Natural killer cell (primary cell): Measurements from ENCODE around the gene SELENON. TPM values are rescaled to one million over a fixed set of nuclear protein-coding genes. Genes with fewer than 3 reads are reported as not detected.

Experiments
- ATAC-seq, 3 donors: fragments of 150-1000 bp in 2 of 3; fragments of 200-7000 bp in 1 of 3; cut with Tn5 transposase; 1 replicate in 1 of 3; 2 replicates in 2 of 3; pipeline ENCODE4 v1.10.0; 2021; ENCODE audit warnings: mild to moderate bottlenecking in 2 of 3, moderate library complexity in 2 of 3
- DNase-seq, 2 donors: peaks; one replicate each; pipeline versions ENCODE4 v3.0.0 to v3.0.0-alpha.2; 2013 to 2021; ENCODE audit warnings: mixed read lengths in 1 of 2
- H3K27ac ChIP-seq: one replicate; pipeline ENCODE4 v1.5.1; 2013; ENCODE audit warnings: mild to moderate bottlenecking, low read length
- H3K27me3 ChIP-seq: one replicate; pipeline ENCODE4 v1.6.1; 2013; ENCODE audit warnings: low read length; ENCODE audit not compliant: control insufficient read depth, insufficient read depth
- H3K36me3 ChIP-seq: one replicate; pipeline ENCODE4 v1.6.1; 2013; ENCODE audit warnings: low read length; ENCODE audit not compliant: control insufficient read depth, insufficient read depth
- H3K4me1 ChIP-seq: one replicate; pipeline ENCODE4 v1.6.1; 2013; ENCODE audit warnings: low read length; ENCODE audit not compliant: control insufficient read depth, insufficient read depth
- H3K4me3 ChIP-seq: one replicate; pipeline ENCODE4 v1.5.1; 2013; ENCODE audit warnings: low read length
- H3K9me3 ChIP-seq: one replicate; pipeline ENCODE4 v1.6.1; 2013; ENCODE audit warnings: low read length; ENCODE audit not compliant: control insufficient read depth, insufficient read depth
- H3K27ac Mint-ChIP-seq, 2 donors: one replicate each; pipeline ENCODE4 v1.8.0; 2022; ENCODE audit warnings: mild to moderate bottlenecking in 2 of 2, mixed read lengths in 2 of 2, moderate library complexity in 1 of 2
- H3K27me3 Mint-ChIP-seq, 2 donors: one replicate each; pipeline ENCODE4 v1.8.0; 2022; ENCODE audit warnings: low read depth in 2 of 2, mixed read lengths in 2 of 2
- H3K36me3 Mint-ChIP-seq: one replicate; pipeline ENCODE4 v1.8.0; 2022; ENCODE audit warnings: mixed read lengths
- H3K4me1 Mint-ChIP-seq, 2 donors: one replicate each; pipeline ENCODE4 v1.8.0; 2022; ENCODE audit warnings: mixed read lengths in 2 of 2
- H3K4me3 Mint-ChIP-seq: one replicate; pipeline ENCODE4 v1.8.0; 2022; ENCODE audit warnings: mild to moderate bottlenecking, moderate library complexity, mixed read lengths
- H3K9me3 Mint-ChIP-seq, 2 donors: one replicate each; pipeline ENCODE4 v1.8.0; 2022; ENCODE audit warnings: mixed read lengths in 2 of 2
- WGBS: methylation state at CpG from one replicate; pipeline ENCODE4 v1.1.7; 2013; ENCODE audit warnings: missing lambda C conversion rate; ENCODE audit not compliant: insufficient coverage; 5-methylcytosine and 5-hydroxymethylcytosine counted together
- intact Hi-C: fragments of 100-400 bp; cut with micrococcal nuclease; formaldehyde crosslinking; loops from one replicate; pipeline ENCODE4 v1.14.2; 2022
- total RNA-seq, 4 donors: library from RNA; stranded (reverse); fragments of 120-200 nt in 1 of 4; gene quantifications; one replicate each; pipeline versions ENCODE4 v1.2.3 to v1.2.4, GENCODE V29; 2013 to 2022
- TF ChIP-seq, protein P1 (sequence below): fragments of 200-600 bp; IDR thresholded peaks from one replicate; pipeline ENCODE4 v1.8.0; 2022; ENCODE audit warnings: antibody characterized with exemption

The SELENON gene
- total RNA-seq, 3 donors from 2014 or later (not counting 1 experiment from before 2014, with no cell fraction given) = 9.7 to 16.4 (median 11.1) TPM

- H3K27me3 Mint-ChIP-seq = no peaks in the 10 kb centered on the region
- DNase-seq = no peak
- H3K27ac ChIP-seq = no peak overlapping the region
Measured at GRCh38 chr1:25818569-25818968, 18.6 kb downstream of the SELENON start.

GRCh38 chr1:25819491-25820246 lies 19.7 kb downstream of the SELENON start, which contains the start of gene MTFR1L:
Gene MTFR1L (plus strand): TSS chr1:25819954. CDS start chr1:25823105, 3,151 bp downstream.
- ATAC-seq (peak; percentile 79 to 92 (median 84)), DNase-seq (peak; percentile 91 to 96)
- TF ChIP-seq, protein P1, sequence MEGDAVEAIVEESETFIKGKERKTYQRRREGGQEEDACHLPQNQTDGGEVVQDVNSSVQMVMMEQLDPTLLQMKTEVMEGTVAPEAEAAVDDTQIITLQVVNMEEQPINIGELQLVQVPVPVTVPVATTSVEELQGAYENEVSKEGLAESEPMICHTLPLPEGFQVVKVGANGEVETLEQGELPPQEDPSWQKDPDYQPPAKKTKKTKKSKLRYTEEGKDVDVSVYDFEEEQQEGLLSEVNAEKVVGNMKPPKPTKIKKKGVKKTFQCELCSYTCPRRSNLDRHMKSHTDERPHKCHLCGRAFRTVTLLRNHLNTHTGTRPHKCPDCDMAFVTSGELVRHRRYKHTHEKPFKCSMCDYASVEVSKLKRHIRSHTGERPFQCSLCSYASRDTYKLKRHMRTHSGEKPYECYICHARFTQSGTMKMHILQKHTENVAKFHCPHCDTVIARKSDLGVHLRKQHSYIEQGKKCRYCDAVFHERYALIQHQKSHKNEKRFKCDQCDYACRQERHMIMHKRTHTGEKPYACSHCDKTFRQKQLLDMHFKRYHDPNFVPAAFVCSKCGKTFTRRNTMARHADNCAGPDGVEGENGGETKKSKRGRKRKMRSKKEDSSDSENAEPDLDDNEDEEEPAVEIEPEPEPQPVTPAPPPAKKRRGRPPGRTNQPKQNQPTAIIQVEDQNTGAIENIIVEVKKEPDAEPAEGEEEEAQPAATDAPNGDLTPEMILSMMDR = no peak
- WGBS = 1% methylated on average over 64 of the region's 64 CpGs
- H3K9me3 ChIP-seq = no peaks in the 10 kb centered on the region
- no peaks in the 10 kb centered on the region for H3K27me3 Mint-ChIP-seq
- no peaks in the 10 kb centered on the region for H3K9me3 Mint-ChIP-seq
- peak within 1 kb of the TSS; percentile 97 for H3K4me3 Mint-ChIP-seq
- H3K27ac Mint-ChIP-seq = peak within 1 kb of the TSS; percentile 94 to 95
- no peaks in the 10 kb centered on the region for H3K36me3 Mint-ChIP-seq
- no peaks in the 10 kb centered on the region for H3K36me3 ChIP-seq
- H3K27ac ChIP-seq = peak within 1 kb of the TSS; percentile 96
- H3K4me1 Mint-ChIP-seq = peaks cover 30 to 42% of the 10 kb centered on the region in 2 donors
- intact Hi-C loops = loop anchor here (1.0 to 5.0 kb wide), 2 partner anchors 179 to 572 kb away; partner anchors contain the start of genes PAFAH2 and RSRP1
- no peaks in the 10 kb centered on the region for H3K27me3 ChIP-seq
- H3K4me1 ChIP-seq = peaks cover 26% of the 10 kb centered on the region
- peak within 1 kb of the TSS; percentile 98 for H3K4me3 ChIP-seq

More at GRCh38 chr1:25818569-25818968, 18.6 kb downstream of the SELENON start:
- Mint-ChIP-seq H3K9me3 (no peaks in the 10 kb centered on the region), H3K27ac (peak overlapping the region; percentile 94 to 95), H3K4me1 (peaks cover 30 to 42% of the 10 kb centered on the region in 2 donors), H3K4me3 (peak overlapping the region; percentile 97), H3K36me3 (no peaks in the 10 kb centered on the region)
- no peak overlapping the region for H3K4me3 ChIP-seq
- peaks cover 26% of the 10 kb centered on the region for H3K4me1 ChIP-seq
- intact Hi-C loops = no loop called here
- 93% methylated on average over 6 of the region's 6 CpGs for WGBS
- no peaks in the 10 kb centered on the region for H3K27me3 ChIP-seq
- no peaks in the 10 kb centered on the region for H3K36me3 ChIP-seq
- no peak for ATAC-seq
- TF ChIP-seq, protein P1 = no peak
- H3K9me3 ChIP-seq = no peaks in the 10 kb centered on the region

GRCh38 chr1:25820247-25821111 lies 20.5 kb downstream of the SELENON start:
- H3K27me3 ChIP-seq = no peaks in the 10 kb centered on the region
- H3K36me3 ChIP-seq = no peaks in the 10 kb centered on the region
- peaks cover 30 to 38% of the 10 kb centered on the region in 2 donors for H3K4me1 Mint-ChIP-seq
- no peaks in the 10 kb centered on the region for H3K9me3 Mint-ChIP-seq
- H3K27ac ChIP-seq = peak overlapping the region; percentile 96
- DNase-seq (peak; percentile 77 to 88), ATAC-seq (peak; percentile 71 to 81 (median 73))
- H3K27ac Mint-ChIP-seq = peak overlapping the region; percentile 94 to 95
- H3K36me3 Mint-ChIP-seq = no peaks in the 10 kb centered on the region
- TF ChIP-seq, protein P1 = no peak
- whole genome bisulfite sequencing = under 1% methylated on average over 67 of the region's 67 CpGs
- peak overlapping the region; percentile 98 for H3K4me3 ChIP-seq
- no peaks in the 10 kb centered on the region for H3K27me3 Mint-ChIP-seq
- peak overlapping the region; percentile 97 for H3K4me3 Mint-ChIP-seq
- intact Hi-C loops = loop anchor here (1.0 to 5.0 kb wide), 2 partner anchors 178 to 573 kb away; partner anchors contain the start of genes PAFAH2 and RSRP1
- no peaks in the 10 kb centered on the region for H3K9me3 ChIP-seq
- H3K4me1 ChIP-seq = peaks cover 26% of the 10 kb centered on the region
